Stimulated activated naive CD8-positive, alpha-beta T cell treated with anti-CD3 and anti-CD28 coated beads, Interleukin-15, amount 100 ng/mL, for 72 hours (primary cell): Measurements from ENCODE around the gene GPR27.

Source experiments
- ATAC-seq: fragments of 150-1000 bp; cut with Tn5 transposase; 2 replicates; pipeline ENCODE4 v1.10.0; 2021; ENCODE audit warnings: mild to moderate bottlenecking, moderate library complexity
- DNase-seq, 2 donors: peaks; one replicate each; pipeline ENCODE4 v3.0.0; 2021 to 2022
- H3K27ac Mint-ChIP-seq, 2 donors: one replicate each; pipeline ENCODE4 v1.8.0; 2022; ENCODE audit warnings: mild to moderate bottlenecking in 2 of 2, mixed read lengths in 2 of 2, moderate library complexity in 2 of 2
- H3K27me3 Mint-ChIP-seq: one replicate; pipeline ENCODE4 v1.8.0; 2022; ENCODE audit warnings: mixed read lengths
- H3K4me1 Mint-ChIP-seq: one replicate; pipeline ENCODE4 v1.8.0; 2022; ENCODE audit warnings: mild to moderate bottlenecking, mixed read lengths
- H3K4me3 Mint-ChIP-seq, 2 donors: one replicate each; pipeline ENCODE4 v1.8.0; 2022; ENCODE audit warnings: mild to moderate bottlenecking in 2 of 2, mixed read lengths in 2 of 2, moderate library complexity in 1 of 2
- H3K9me3 Mint-ChIP-seq, 2 donors: one replicate each; pipeline ENCODE4 v1.8.0; 2022; ENCODE audit warnings: mixed read lengths in 2 of 2

GPR27 gene

GRCh38 chr3:71724171-71724453 lies 29.5 kb upstream of the GPR27 start:
- H3K27me3 Mint-ChIP-seq, result no peaks in the 10 kb centered on the region
- DNase-seq, result no peak
- no peaks in the 10 kb centered on the region for H3K9me3 Mint-ChIP-seq
- H3K27ac Mint-ChIP-seq, result peak overlapping the region; percentile 93 to 94
- H3K4me1 Mint-ChIP-seq, result peaks cover 65% of the 10 kb centered on the region
- H3K4me3 Mint-ChIP-seq, result peak overlapping the region; percentile 89 to 94
- no peak for ATAC-seq

GRCh38 chr3:71724584-71725270 lies 28.9 kb upstream of the GPR27 start:
- peaks cover 65% of the 10 kb centered on the region for H3K4me1 Mint-ChIP-seq
- no peaks in the 10 kb centered on the region for H3K27me3 Mint-ChIP-seq
- H3K4me3 Mint-ChIP-seq, result peak overlapping the region; percentile 89 to 94
- DNase-seq, result peak; percentile 52 to 60
- no peaks in the 10 kb centered on the region for H3K9me3 Mint-ChIP-seq
- peak overlapping the region; percentile 93 to 94 for H3K27ac Mint-ChIP-seq
- ATAC-seq, result peak; percentile 68

GRCh38 chr3:71725271-71725991 lies 28.2 kb upstream of the GPR27 start, which contains the start of gene EIF4E3:
Gene EIF4E3, minus strand, starts transcription at chr3:71725402. Its CDS starts 35 bp downstream, at chr3:71725367.
- H3K4me3 Mint-ChIP-seq, result peak within 1 kb of the TSS; percentile 90 to 95
- no peaks in the 10 kb centered on the region for H3K9me3 Mint-ChIP-seq
- H3K4me1 Mint-ChIP-seq, result peaks cover 68% of the 10 kb centered on the region
- H3K27me3 Mint-ChIP-seq, result no peaks in the 10 kb centered on the region
- peak within 1 kb of the TSS; percentile 96 for H3K27ac Mint-ChIP-seq
- peak; percentile 39 to 45 for DNase-seq
- ATAC-seq, result peak; percentile 65

- Mint-ChIP-seq H3K4me3 (peak overlapping the region; percentile 90 to 95), H3K27ac (peak overlapping the region; percentile 96), H3K9me3 (no peaks in the 10 kb centered on the region), H3K4me1 (peaks cover 61% of the 10 kb centered on the region), H3K27me3 (no peaks in the 10 kb centered on the region)
- DNase-seq (peak in 1 of 2 donors; percentile 33), ATAC-seq (peak; percentile 29)
Observed at GRCh38 chr3:71726146-71726545, 27.5 kb upstream of the GPR27 start.

GRCh38 chr3:71728632-71729342 lies 24.9 kb upstream of the GPR27 start:
- ATAC-seq (no peak), DNase-seq (peak in 1 of 2 donors; percentile 35)
- peaks cover 40% of the 10 kb centered on the region for H3K4me1 Mint-ChIP-seq
- no peak overlapping the region for H3K27ac Mint-ChIP-seq
- H3K9me3 Mint-ChIP-seq, result no peaks in the 10 kb centered on the region
- H3K4me3 Mint-ChIP-seq, result no peak overlapping the region
- H3K27me3 Mint-ChIP-seq, result no peaks in the 10 kb centered on the region

GRCh38 chr3:71732637-71733036 lies 21.0 kb upstream of the GPR27 start:
- DNase-seq (no peak), ATAC-seq (no peak)
- peaks cover 24% of the 10 kb centered on the region for H3K4me1 Mint-ChIP-seq
- peaks cover 8% of the 10 kb centered on the region for H3K27me3 Mint-ChIP-seq
- H3K27ac Mint-ChIP-seq, result no peak overlapping the region
- no peak overlapping the region for H3K4me3 Mint-ChIP-seq
- peaks cover 5 to 6% of the 10 kb centered on the region in 2 donors for H3K9me3 Mint-ChIP-seq

- ATAC-seq (no peak), DNase-seq (no peak)
- no peak overlapping the region for H3K4me3 Mint-ChIP-seq
- H3K27ac Mint-ChIP-seq, result no peak overlapping the region
- peaks cover 21% of the 10 kb centered on the region for H3K4me1 Mint-ChIP-seq
- H3K27me3 Mint-ChIP-seq, result peaks cover 11% of the 10 kb centered on the region
- H3K9me3 Mint-ChIP-seq, result peaks cover 5 to 7% of the 10 kb centered on the region in 2 donors
Observed at GRCh38 chr3:71733319-71733718, 20.3 kb upstream of the GPR27 start.

- peaks cover 18% of the 10 kb centered on the region for H3K27me3 Mint-ChIP-seq
- no peak overlapping the region for H3K27ac Mint-ChIP-seq
- H3K9me3 Mint-ChIP-seq, result peaks cover 5 to 7% of the 10 kb centered on the region in 2 donors
- no peak overlapping the region for H3K4me3 Mint-ChIP-seq
- peaks cover 5% of the 10 kb centered on the region for H3K4me1 Mint-ChIP-seq
- no peak for DNase-seq
- ATAC-seq, result no peak
Observed at GRCh38 chr3:71734881-71735280, 18.8 kb upstream of the GPR27 start.

- DNase-seq, result no peak
- peaks cover 16 to 35% of the 10 kb centered on the region in 2 donors for H3K9me3 Mint-ChIP-seq
- ATAC-seq, result no peak
Observed at GRCh38 chr3:71742621-71743020, 11.0 kb upstream of the GPR27 start.

GRCh38 chr3:71744738-71745137 lies 8.9 kb upstream of the GPR27 start:
- Mint-ChIP-seq H3K9me3 (peaks cover 16 to 34% of the 10 kb centered on the region in 2 donors), H3K27ac (no peak overlapping the region), H3K4me3 (no peak overlapping the region), H3K27me3 (peaks cover 9% of the 10 kb centered on the region), H3K4me1 (no peaks in the 10 kb centered on the region)
- ATAC-seq, result no peak
- DNase-seq, result no peak

More at GRCh38 chr3:71742621-71743020, 11.0 kb upstream of the GPR27 start:
- Mint-ChIP-seq H3K27ac (no peak overlapping the region), H3K27me3 (peaks cover 10% of the 10 kb centered on the region), H3K4me3 (no peak overlapping the region), H3K4me1 (no peaks in the 10 kb centered on the region)

GRCh38 chr3:71751602-71752001 lies 2.1 kb upstream of the GPR27 start:
- Mint-ChIP-seq H3K4me1 (peaks cover 7% of the 10 kb centered on the region), H3K27ac (no peak overlapping the region), H3K4me3 (no peak overlapping the region), H3K27me3 (peaks cover 58% of the 10 kb centered on the region), H3K9me3 (no peaks in the 10 kb centered on the region)
- no peak for DNase-seq
- ATAC-seq, result no peak

GRCh38 chr3:71752831-71753700 lies 589 bp upstream of the GPR27 start:
- peaks cover 7% of the 10 kb centered on the region for H3K4me1 Mint-ChIP-seq
- peak overlapping the region; percentile 44 to 51 for H3K4me3 Mint-ChIP-seq
- DNase-seq, result no peak
- no peaks in the 10 kb centered on the region for H3K9me3 Mint-ChIP-seq
- ATAC-seq, result peak; percentile 42
- peaks cover 60% of the 10 kb centered on the region for H3K27me3 Mint-ChIP-seq
- H3K27ac Mint-ChIP-seq, result no peak overlapping the region

GRCh38 chr3:71754610-71755253 lies 1.1 kb downstream of the GPR27 start:
- Mint-ChIP-seq H3K27me3 (peaks cover 62% of the 10 kb centered on the region), H3K27ac (no peak overlapping the region), H3K4me3 (peak overlapping the region; percentile 42 to 71), H3K9me3 (no peaks in the 10 kb centered on the region), H3K4me1 (peaks cover 7% of the 10 kb centered on the region)
- DNase-seq, result no peak
- ATAC-seq, result no peak

GRCh38 chr3:71758091-71758490 lies 4.4 kb downstream of the GPR27 start:
- peaks cover 56% of the 10 kb centered on the region for H3K27me3 Mint-ChIP-seq
- ATAC-seq, result no peak
- DNase-seq, result no peak
- H3K4me1 Mint-ChIP-seq, result peaks cover 7% of the 10 kb centered on the region
- no peaks in the 10 kb centered on the region for H3K9me3 Mint-ChIP-seq
- no peak overlapping the region for H3K4me3 Mint-ChIP-seq
- H3K27ac Mint-ChIP-seq, result no peak overlapping the region

- Mint-ChIP-seq H3K27me3 (peaks cover 54% of the 10 kb centered on the region), H3K9me3 (no peaks in the 10 kb centered on the region), H3K4me1 (peaks cover 7% of the 10 kb centered on the region), H3K27ac (no peak overlapping the region), H3K4me3 (no peak overlapping the region)
- ATAC-seq (no peak), DNase-seq (no peak)
Observed at GRCh38 chr3:71759401-71759800, 5.7 kb downstream of the GPR27 start.
